DMS53 (cell line): ENCODE results near the gene LCN15.
A peak's percentile ranks its signal among the peaks of the same experiment; 100 is the strongest.
"Not testable (repeated sequence)": the region's sequence is repeated elsewhere in the genome, so short reads cannot be mapped to it uniquely, and the experiment has no call there.

Experiments used
- DNase-seq: peaks from one replicate; lab custom pipeline; 2025; lab: John Stamatoyannopoulos, UW

The LCN15 gene

GRCh38 chr9:136794281-136794999, 30.1 kb upstream of the LCN15 start:
- DNase-seq = no peak

- peak; percentile 32 for DNase-seq
Observed at GRCh38 chr9:136793086-136793946, 29.0 kb upstream of the LCN15 start.

GRCh38 chr9:136792321-136793085, 28.2 kb upstream of the LCN15 start:
- DNase-seq = no peak

- DNase-seq = peak; percentile 94
Observed at GRCh38 chr9:136791516-136792276, 27.4 kb upstream of the LCN15 start.

- DNase-seq = peak; percentile 100
Observed at GRCh38 chr9:136790640-136791515, 26.6 kb upstream of the LCN15 start, which contains the start of gene TMEM141. TMEM141 (plus strand) TSS chr9:136791344; CDS start chr9:136791371, 27 bp downstream.

GRCh38 chr9:136789523-136789937, 25.2 kb upstream of the LCN15 start:
- DNase-seq = peak; percentile 92

GRCh38 chr9:136788644-136789522, 24.6 kb upstream of the LCN15 start:
- DNase-seq = peak; percentile 77

- DNase-seq = peak; percentile 86
Observed at GRCh38 chr9:136787690-136788400, 23.5 kb upstream of the LCN15 start.

- not testable (repeated sequence) for DNase-seq
Observed at GRCh38 chr9:136786983-136787382, 22.7 kb upstream of the LCN15 start.

- no peak for DNase-seq
Observed at GRCh38 chr9:136786451-136786850, 22.1 kb upstream of the LCN15 start.

GRCh38 chr9:136785565-136786355, 21.4 kb upstream of the LCN15 start:
- not testable (repeated sequence) for DNase-seq

GRCh38 chr9:136784997-136785361, 20.7 kb upstream of the LCN15 start:
- no peak for DNase-seq

- DNase-seq = peak; percentile 83
Observed at GRCh38 chr9:136784249-136784996, 20.1 kb upstream of the LCN15 start.

- DNase-seq = peak; percentile 43
Observed at GRCh38 chr9:136782452-136782851, 18.1 kb upstream of the LCN15 start.

GRCh38 chr9:136779808-136780207, 15.5 kb upstream of the LCN15 start:
- DNase-seq = no peak

GRCh38 chr9:136777359-136777758, 13.0 kb upstream of the LCN15 start:
- DNase-seq = no peak

- no peak for DNase-seq
Observed at GRCh38 chr9:136776947-136777346, 12.6 kb upstream of the LCN15 start.
